ENCODE data around the gene SEMA6B.

The SEMA6B gene

GRCh38 chr19:4525563-4526002 is 33.9 kb downstream of the SEMA6B start:
- Histone ChIP-seq H3K27me3 (ENCODE audit: low read depth) (no peaks in the 10 kb centered on the region), H3K9me3 (no peaks in the 10 kb centered on the region), H3K4me3 (no peak overlapping the region), H3K4me1 (no peaks in the 10 kb centered on the region), H3K36me3 (replicated peaks) (no peaks in the 10 kb centered on the region)
- DNase-seq (ENCODE audit: low spot score in 2 of 2), result no peak
- in situ Hi-C loops (cut with MboI; ENCODE audit: low sequenced_read_pairs), result no loop called here

GRCh38 chr19:4524808-4525562 is 34.5 kb downstream of the SEMA6B start:
- no peaks in the 10 kb centered on the region for H3K27me3 ChIP-seq (ENCODE audit: low read depth)
- in situ Hi-C loops (cut with MboI; ENCODE audit: low sequenced_read_pairs), result no loop called here
- H3K4me1 ChIP-seq, result no peaks in the 10 kb centered on the region
- H3K9me3 ChIP-seq, result no peaks in the 10 kb centered on the region
- peak; percentile 40 to 84 for DNase-seq (ENCODE audit: low spot score in 2 of 2)
- H3K4me3 ChIP-seq, result no peak overlapping the region
- H3K36me3 ChIP-seq (replicated peaks), result no peaks in the 10 kb centered on the region

- Histone ChIP-seq H3K36me3 (replicated peaks) (no peaks in the 10 kb centered on the region), H3K9me3 (no peaks in the 10 kb centered on the region), H3K4me1 (no peaks in the 10 kb centered on the region), H3K27me3 (ENCODE audit: low read depth) (no peaks in the 10 kb centered on the region), H3K4me3 (no peak overlapping the region)
- DNase-seq (ENCODE audit: low spot score in 2 of 2), result peak; percentile 11 to 80
- in situ Hi-C loops (cut with MboI; ENCODE audit: low sequenced_read_pairs), result no loop called here
Observed at GRCh38 chr19:4523306-4524110, 36.0 kb downstream of the SEMA6B start.

- DNase-seq (ENCODE audit: low spot score in 2 of 2), result no peak
- Histone ChIP-seq H3K4me3 (no peak overlapping the region), H3K36me3 (replicated peaks) (no peaks in the 10 kb centered on the region), H3K9me3 (no peaks in the 10 kb centered on the region), H3K27me3 (ENCODE audit: low read depth) (no peaks in the 10 kb centered on the region), H3K4me1 (no peaks in the 10 kb centered on the region)
- in situ Hi-C loops (cut with MboI; ENCODE audit: low sequenced_read_pairs), result no loop called here
Observed at GRCh38 chr19:4522291-4523002, 37.0 kb downstream of the SEMA6B start.

- Histone ChIP-seq H3K9me3 (no peaks in the 10 kb centered on the region), H3K4me1 (no peaks in the 10 kb centered on the region), H3K27me3 (ENCODE audit: low read depth) (no peaks in the 10 kb centered on the region), H3K36me3 (replicated peaks) (no peaks in the 10 kb centered on the region), H3K4me3 (no peak overlapping the region)
- in situ Hi-C loops (cut with MboI; ENCODE audit: low sequenced_read_pairs), result no loop called here
- DNase-seq (ENCODE audit: low spot score in 2 of 2), result no peak
Observed at GRCh38 chr19:4521888-4522242, 37.6 kb downstream of the SEMA6B start.

GRCh38 chr19:4521170-4521887 is 38.2 kb downstream of the SEMA6B start:
- Histone ChIP-seq H3K4me3 (no peak overlapping the region), H3K9me3 (no peaks in the 10 kb centered on the region), H3K4me1 (no peaks in the 10 kb centered on the region), H3K27me3 (ENCODE audit: low read depth) (no peaks in the 10 kb centered on the region), H3K36me3 (replicated peaks) (no peaks in the 10 kb centered on the region)
- in situ Hi-C loops (cut with MboI; ENCODE audit: low sequenced_read_pairs), result no loop called here
- DNase-seq (ENCODE audit: low spot score in 2 of 2), result no peak

GRCh38 chr19:4519521-4520277 is 39.8 kb downstream of the SEMA6B start:
- H3K36me3 ChIP-seq (replicated peaks), result no peaks in the 10 kb centered on the region
- no peaks in the 10 kb centered on the region for H3K27me3 ChIP-seq (ENCODE audit: low read depth)
- in situ Hi-C loops (cut with MboI; ENCODE audit: low sequenced_read_pairs), result no loop called here
- H3K9me3 ChIP-seq, result no peaks in the 10 kb centered on the region
- H3K4me3 ChIP-seq, result no peak overlapping the region
- no peak for DNase-seq (ENCODE audit: low spot score in 2 of 2)
- no peaks in the 10 kb centered on the region for H3K4me1 ChIP-seq

GRCh38 chr19:4519172-4519496 is 40.4 kb downstream of the SEMA6B start:
- H3K4me3 ChIP-seq, result no peak overlapping the region
- H3K9me3 ChIP-seq, result no peaks in the 10 kb centered on the region
- in situ Hi-C loops (cut with MboI; ENCODE audit: low sequenced_read_pairs), result no loop called here
- H3K36me3 ChIP-seq (replicated peaks), result no peaks in the 10 kb centered on the region
- H3K4me1 ChIP-seq, result no peaks in the 10 kb centered on the region
- DNase-seq (ENCODE audit: low spot score in 2 of 2), result no peak
- H3K27me3 ChIP-seq (ENCODE audit: low read depth), result no peaks in the 10 kb centered on the region

GRCh38 chr19:4518345-4519171 is 40.9 kb downstream of the SEMA6B start, which contains the start of gene PLIN4:
PLIN4 (minus strand) TSS chr19:4518486; CDS start chr19:4518272, 214 bp downstream.
- no peaks in the 10 kb centered on the region for H3K36me3 ChIP-seq (replicated peaks)
- no peaks in the 10 kb centered on the region for H3K4me1 ChIP-seq
- DNase-seq (ENCODE audit: low spot score in 2 of 2), result no peak
- no peaks in the 10 kb centered on the region for H3K9me3 ChIP-seq
- H3K4me3 ChIP-seq, result no peak within 1 kb of the TSS
- H3K27me3 ChIP-seq (ENCODE audit: low read depth), result no peaks in the 10 kb centered on the region
- in situ Hi-C loops (cut with MboI; ENCODE audit: low sequenced_read_pairs), result no loop called here

GRCh38 chr19:4517451-4518057 is 41.9 kb downstream of the SEMA6B start:
- H3K4me3 ChIP-seq, result no peak overlapping the region

GRCh38 chr19:4516939-4517300 is 42.6 kb downstream of the SEMA6B start:
- Histone ChIP-seq H3K4me1 (no peaks in the 10 kb centered on the region), H3K36me3 (replicated peaks) (no peaks in the 10 kb centered on the region), H3K9me3 (no peaks in the 10 kb centered on the region), H3K27me3 (ENCODE audit: low read depth) (no peaks in the 10 kb centered on the region), H3K4me3 (no peak overlapping the region)
- in situ Hi-C loops (cut with MboI; ENCODE audit: low sequenced_read_pairs), result no loop called here
- DNase-seq (ENCODE audit: low spot score in 2 of 2), result no peak

More at GRCh38 chr19:4517451-4518057, 41.9 kb downstream of the SEMA6B start:
- Histone ChIP-seq H3K4me1 (no peaks in the 10 kb centered on the region), H3K36me3 (replicated peaks) (no peaks in the 10 kb centered on the region), H3K9me3 (no peaks in the 10 kb centered on the region), H3K27me3 (ENCODE audit: low read depth) (no peaks in the 10 kb centered on the region)
- in situ Hi-C loops (cut with MboI; ENCODE audit: low sequenced_read_pairs), result no loop called here
- no peak for DNase-seq (ENCODE audit: low spot score in 2 of 2)
